Uterus (tissue), 2 donors: ENCODE results near the gene SBK3.

Source experiments
- CTCF ChIP-seq, 4 experiments: fragments of 200-600 bp in 2 of 4; fragments of 450-650 bp in 2 of 4; sonication (generic) in 2 of 4; IDR thresholded peaks; one replicate each; pipeline ENCODE4 v1.5.1; 2016 to 2019; ENCODE audit warnings: antibody characterized with exemption in 4 of 4, mild to moderate bottlenecking in 2 of 4, moderate library complexity in 1 of 4
- POLR2A ChIP-seq, 2 donors: fragments of 450-650 bp; IDR thresholded peaks; one replicate each; pipeline ENCODE4 v1.6.1; 2016; ENCODE audit warnings: antibody characterized with exemption in 2 of 2, mild to moderate bottlenecking in 1 of 2, moderate library complexity in 1 of 2

- TF ChIP-seq CTCF (IDR thresholded peaks at IDR 0.05) (no peak), POLR2A (IDR thresholded peaks at IDR 0.05) (no peak)
Observed at GRCh38 chr19:55544776-55545439, 435 bp downstream of the SBK3 start.
